GM21786 (cell line): ENCODE results near the gene ADD3.

Source experiments
- ATAC-seq: cut with Tn5 transposase; IDR thresholded peaks from one replicate; pipeline ENCODE4 v1.9.1; 2021; ENCODE audit not compliant: unreplicated experiment

Gene ADD3

GRCh38 chr10:110007701-110008517 lies at the start of gene ADD3:
TSS of gene ADD3 (plus strand) at chr10:110007984. CDS start at chr10:110100654, 92,670 bp downstream.
- peak; percentile 57 for ATAC-seq

- ATAC-seq, result no peak
Observed at GRCh38 chr10:109958059-109958458, 49.7 kb upstream of the ADD3 start.

- ATAC-seq, result no peak
Observed at GRCh38 chr10:109959259-109960145, 48.3 kb upstream of the ADD3 start.

GRCh38 chr10:109960682-109961081 lies 47.1 kb upstream of the ADD3 start:
- ATAC-seq, result no peak

- ATAC-seq, result no peak
Observed at GRCh38 chr10:109961174-109962001, 46.4 kb upstream of the ADD3 start.

- ATAC-seq, result no peak
Observed at GRCh38 chr10:109962247-109962646, 45.5 kb upstream of the ADD3 start.

- ATAC-seq, result no peak
Observed at GRCh38 chr10:109963439-109963838, 44.3 kb upstream of the ADD3 start.

- ATAC-seq, result no peak
Observed at GRCh38 chr10:109964318-109964717, 43.5 kb upstream of the ADD3 start.

- ATAC-seq, result no peak
Observed at GRCh38 chr10:109966961-109967738, 40.6 kb upstream of the ADD3 start.

- no peak for ATAC-seq
Observed at GRCh38 chr10:109967739-109968088, 40.1 kb upstream of the ADD3 start.

- no peak for ATAC-seq
Observed at GRCh38 chr10:109968953-109969759, 38.6 kb upstream of the ADD3 start.

GRCh38 chr10:109969760-109970346 lies 37.9 kb upstream of the ADD3 start:
- no peak for ATAC-seq

GRCh38 chr10:109971634-109972033 lies 36.1 kb upstream of the ADD3 start:
- ATAC-seq, result no peak

GRCh38 chr10:109972372-109973001 lies 35.3 kb upstream of the ADD3 start:
- no peak for ATAC-seq

GRCh38 chr10:109973326-109973829 lies 34.4 kb upstream of the ADD3 start:
- ATAC-seq, result no peak

GRCh38 chr10:109974504-109975191 lies 33.1 kb upstream of the ADD3 start:
- ATAC-seq, result no peak

GRCh38 chr10:109975244-109976190 lies 32.3 kb upstream of the ADD3 start:
- ATAC-seq, result no peak
